ENCODE data around the gene EOLA2. TPM values are rescaled to one million over a fixed set of nuclear protein-coding genes. Genes with fewer than 3 reads are reported as not detected.

EOLA2 gene
- polyA plus RNA-seq (35.5 to 45.2 TPM (median 39.2 TPM) in 3 replicates), polyA minus RNA-seq (16.1 to 23.7 TPM (median 17.2 TPM) in 3 replicates)
- polyA plus RNA-seq (2011; ENCODE audit: low read depth): 24.1 TPM
- polyA plus RNA-seq (2011; cell fraction: cytosol; rRNA removed): 41.0 and 42.3 TPM in 2 replicates
- 50.8 and 59.0 TPM in 2 replicates for polyA plus RNA-seq (2011; cell fraction: nucleus; rRNA removed)
- polyA plus RNA-seq (2012; ENCODE audit: low replicate concordance): 27.4 and 32.6 TPM in 2 replicates
- polyA minus RNA-seq (2011; cell fraction: cytosol; rRNA and poly(A)+ RNA removed): 20.0 TPM
- polyA minus RNA-seq (2011; cell fraction: nucleus; rRNA and poly(A)+ RNA removed): 23.0 and 23.3 TPM in 2 replicates

DNA sequence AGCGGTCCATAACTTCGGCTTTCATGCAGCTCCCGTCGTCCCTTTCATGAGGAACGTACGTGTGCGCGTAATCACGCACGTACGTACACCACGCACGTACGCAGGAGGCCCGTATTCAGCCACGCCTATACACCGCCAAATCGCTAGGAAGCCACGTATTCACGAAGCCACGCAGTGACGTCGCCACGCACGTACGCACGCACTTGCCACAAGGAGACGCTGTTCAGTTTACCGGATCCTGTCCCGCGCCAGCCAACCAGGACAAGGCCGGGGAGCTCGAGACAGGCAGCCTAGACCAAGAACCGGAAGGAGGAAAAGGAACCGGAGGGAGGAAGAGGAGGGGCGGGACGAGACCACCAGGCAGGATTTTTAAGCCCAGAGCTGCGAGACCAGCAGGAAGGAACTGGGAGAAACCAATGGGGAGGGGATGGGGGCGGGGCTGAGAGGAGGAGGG is at the start of gene EOLA2:
Gene EOLA2 (minus strand): TSS at position 65 of the 454 bp plus-strand sequence. CDS start 4,617 bp downstream, outside the sequence.
- FAIRE-seq: peak; percentile 79
- peak within 1 kb of the TSS; percentile 67 to 70 (median 68) for H3K4me3 ChIP-seq (ENCODE audit: control insufficient read depth in 2 of 3, extremely low read depth in 1 of 3, insufficient read depth in 2 of 3, low read depth in 1 of 3, low read length in 3 of 3)
- H3K36me3 ChIP-seq (ENCODE audit: control insufficient read depth in 2 of 2, extremely low read depth in 1 of 2, insufficient read depth in 2 of 2, low read length in 2 of 2): peaks cover 0 to 2% of the 10 kb centered on the region in 2 experiments
- no peaks in the 10 kb centered on the region for H4K20me1 ChIP-seq (ENCODE audit: control insufficient read depth, extremely low read depth, insufficient read depth, low read length)
- peak within 1 kb of the TSS; percentile 86 for H3K9ac ChIP-seq (ENCODE audit: control insufficient read depth, extremely low read depth, insufficient read depth, low read length)
- no peaks in the 10 kb centered on the region for H3K9me3 ChIP-seq (ENCODE audit: control insufficient read depth, low read depth, low read length)
- peak within 1 kb of the TSS; percentile 71 for H3K27ac ChIP-seq (ENCODE audit: control insufficient read depth, insufficient read depth, low read length)
- no peaks in the 10 kb centered on the region for H3K27me3 ChIP-seq (ENCODE audit: control insufficient read depth, extremely low read depth, insufficient read depth, low read length)
- TF ChIP-seq EZH2 (IDR thresholded peaks at IDR 0.05; ENCODE audit: low read length) (no peak), CTCF (optimal IDR thresholded peaks at IDR 0.05 in 1 of 3, IDR thresholded peaks at IDR 0.05 in 1 of 3, conservative IDR thresholded peaks at IDR 0.05 in 1 of 3; ENCODE audit: extremely low read depth in 1 of 3, insufficient read depth in 2 of 3, low read length in 3 of 3) (peak; percentile 72 to 81 (median 74))
- dilution Hi-C loops (cut with MboI; ENCODE audit: extremely low pct_ligation_motif_present, low sequenced_read_pairs): no loop called here
- peak; percentile 92 for DNase-seq (ENCODE audit: low read depth, low spot score)
- no peaks in the 10 kb centered on the region for H3K4me1 ChIP-seq (ENCODE audit: control insufficient read depth, extremely low read depth, insufficient read depth, low read length)
- H2AFZ ChIP-seq (ENCODE audit: control insufficient read depth, low read length): peak within 1 kb of the TSS; percentile 58
- H3K4me2 ChIP-seq (ENCODE audit: control insufficient read depth, extremely low read depth, insufficient read depth, low read depth, low read length): peak within 1 kb of the TSS; percentile 58
- H3K9me1 ChIP-seq (ENCODE audit: control insufficient read depth, extremely low read depth, insufficient read depth, low read length): no peaks in the 10 kb centered on the region
- H3K79me2 ChIP-seq (ENCODE audit: control insufficient read depth, insufficient read depth, low read length): peaks cover 12% of the 10 kb centered on the region

- Histone ChIP-seq H3K36me3 (ENCODE audit: control insufficient read depth in 2 of 2, extremely low read depth in 1 of 2, insufficient read depth in 2 of 2, low read length in 2 of 2) (no peaks in the 10 kb centered on the region), H3K9me1 (ENCODE audit: control insufficient read depth, extremely low read depth, insufficient read depth, low read length) (no peaks in the 10 kb centered on the region), H3K9ac (ENCODE audit: control insufficient read depth, extremely low read depth, insufficient read depth, low read length) (no peak overlapping the region), H3K27ac (ENCODE audit: control insufficient read depth, insufficient read depth, low read length) (no peak overlapping the region), H3K79me2 (ENCODE audit: control insufficient read depth, insufficient read depth, low read length) (no peaks in the 10 kb centered on the region), H2AFZ (ENCODE audit: control insufficient read depth, low read length) (no peak overlapping the region), H3K27me3 (ENCODE audit: control insufficient read depth, extremely low read depth, insufficient read depth, low read length) (no peaks in the 10 kb centered on the region), H4K20me1 (ENCODE audit: control insufficient read depth, extremely low read depth, insufficient read depth, low read length) (no peaks in the 10 kb centered on the region), H3K4me1 (ENCODE audit: control insufficient read depth, extremely low read depth, insufficient read depth, low read length) (no peaks in the 10 kb centered on the region), H3K9me3 (ENCODE audit: control insufficient read depth, low read depth, low read length) (no peaks in the 10 kb centered on the region), H3K4me2 (ENCODE audit: control insufficient read depth, extremely low read depth, insufficient read depth, low read depth, low read length) (no peak overlapping the region), H3K4me3 (ENCODE audit: control insufficient read depth in 2 of 3, extremely low read depth in 1 of 3, insufficient read depth in 2 of 3, low read depth in 1 of 3, low read length in 3 of 3) (no peak overlapping the region)
- dilution Hi-C loops (cut with MboI; ENCODE audit: extremely low pct_ligation_motif_present, low sequenced_read_pairs): no loop called here
- FAIRE-seq: no peak
- no peak for TF ChIP-seq EZH2 (IDR thresholded peaks at IDR 0.05; ENCODE audit: low read length)
- no peak for DNase-seq (ENCODE audit: low read depth, low spot score)
These were observed 49.3 kb upstream of the EOLA2 start for GRCh38 chrX:149987613-149988012.

All from keratinocyte (primary cell).